ENCODE results near the gene IQSEC1. TPM values are rescaled to one million over a fixed set of nuclear protein-coding genes. Genes with fewer than 3 reads are reported as not detected.

IQSEC1 gene
- total and polyA plus RNA-seq, 2 of the 8 experiments (the other 6 are each of a cell fraction or from before 2014, with no cell fraction given): 6.8 to 28.8 TPM

DNA sequence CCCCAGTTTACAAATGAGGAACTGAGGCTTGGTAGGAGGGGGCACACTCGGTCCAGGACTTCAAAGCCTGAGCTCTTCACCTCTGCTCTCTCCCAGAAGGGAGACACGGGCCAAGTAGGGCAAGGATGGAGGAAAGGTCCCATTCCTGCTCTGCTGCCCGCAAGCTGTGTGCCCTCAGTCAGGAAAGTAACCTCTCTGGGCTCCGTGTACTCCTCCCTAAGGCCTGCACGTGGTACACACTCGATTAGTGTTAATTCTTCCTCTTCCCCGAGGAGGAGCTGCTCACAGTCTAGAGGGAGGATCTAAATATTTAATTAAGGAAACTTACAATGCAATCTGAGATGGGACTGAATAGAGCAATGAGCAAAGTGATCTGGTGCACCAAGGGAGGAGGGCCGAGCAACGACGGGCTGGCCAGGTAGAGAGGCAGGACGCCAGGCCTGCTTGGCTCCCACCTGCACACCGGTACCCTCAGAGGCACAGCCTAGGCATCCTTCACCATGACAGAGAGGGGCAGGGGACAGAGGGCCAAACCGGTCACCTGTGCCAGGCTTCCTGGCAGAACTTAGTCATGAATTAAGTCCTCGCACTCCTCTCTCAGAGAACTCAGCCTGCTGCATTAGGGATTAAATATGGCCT, 47.2 kb upstream of the IQSEC1 start (continued):
- TF ChIP-seq NANOG (IDR thresholded peaks at IDR 0.05; ENCODE audit: insufficient read depth, low read depth, low read length, poor library complexity, severe bottlenecking) (no peak), CTBP2 (IDR thresholded peaks at IDR 0.05; ENCODE audit: borderline replicate concordance, insufficient read depth, insufficient read length, low read length) (no peak), SUZ12 (IDR thresholded peaks at IDR 0.05; ENCODE audit: low read length) (no peak), SAP30 (IDR thresholded peaks at IDR 0.05; ENCODE audit: insufficient read depth, insufficient replicate concordance, low read length) (no peak), RBBP5 (IDR thresholded peaks at IDR 0.05; ENCODE audit: borderline replicate concordance, low read depth, low read length) (no peak), KDM5A (IDR thresholded peaks at IDR 0.05; ENCODE audit: low read length) (no peak)
